Upper lobe of left lung (tissue), 6 donors: ENCODE data around the gene KLF13. TPM values are rescaled to one million over a fixed set of nuclear protein-coding genes. Genes with fewer than 3 reads are reported as not detected.

Experiments used
- ATAC-seq, 2 donors: fragments of 200-7000 bp; cut with Tn5 transposase; one replicate each; pipeline ENCODE4 v1.9.1; 2022; ENCODE audit warnings: mild to moderate bottlenecking in 2 of 2, moderate library complexity in 2 of 2; ENCODE audit not compliant: low FRiP score in 2 of 2
- DNase-seq, 2 donors: peaks; one replicate each; pipeline ENCODE4 v3.0.0-alpha.2; 2019 to 2020
- H3K27ac ChIP-seq, 4 donors: fragments of 200-600 bp; sonication (generic); one replicate each; pipeline ENCODE4 v1.5.1; 2016 to 2019
- H3K27me3 ChIP-seq, 4 donors: fragments of 200-600 bp; sonication (generic); one replicate each; pipeline ENCODE4 v1.5.1; 2017 to 2019
- H3K36me3 ChIP-seq, 4 donors: fragments of 200-600 bp; sonication (generic); one replicate each; pipeline ENCODE4 v1.5.1; 2016 to 2019
- H3K4me1 ChIP-seq, 4 donors: fragments of 200-600 bp; sonication (generic); one replicate each; pipeline ENCODE4 v1.5.1; 2018 to 2019
- H3K4me3 ChIP-seq, 4 donors: fragments of 200-600 bp; sonication (generic); one replicate each; pipeline ENCODE4 v1.5.1; 2017 to 2019; ENCODE audit warnings: mild to moderate bottlenecking in 2 of 4, moderate library complexity in 1 of 4
- H3K9me3 ChIP-seq, 4 donors: fragments of 200-600 bp; sonication (generic); one replicate each; pipeline ENCODE4 v1.5.1; 2018 to 2019
- EP300 ChIP-seq, 4 donors: sonication (generic); formaldehyde crosslinking; IDR thresholded peaks; one replicate each; pipeline ENCODE4 v1.5.1; 2017; ENCODE audit warnings: antibody characterized with exemption in 4 of 4, control low read depth in 2 of 4
- POLR2A ChIP-seq, 4 donors: fragments of 450-650 bp; IDR thresholded peaks; one replicate each; pipeline ENCODE4 v1.5.1; 2016 to 2017; ENCODE audit warnings: antibody characterized with exemption in 4 of 4, mild to moderate bottlenecking in 2 of 4
- POLR2AphosphoS5 ChIP-seq, 2 donors: sonication (generic); formaldehyde crosslinking; IDR thresholded peaks; one replicate each; pipeline ENCODE4 v1.5.1; 2017; ENCODE audit warnings: antibody characterized with exemption in 2 of 2
- WGBS, 2 donors: methylation state at CpG; one replicate each; pipeline ENCODE4 v1.1.5; 2017 to 2018; 5-methylcytosine and 5-hydroxymethylcytosine counted together
- total RNA-seq, 6 donors: library from RNA; depleted of rRNA in 4 of 6; stranded (reverse); fragments of >200 nt in 4 of 6; gene quantifications; one replicate each; pipeline versions ENCODE4 v1.1.0 to v1.2.1, GENCODE V29; 2016 to 2021
- TF ChIP-seq, protein P1 (sequence below), 6 experiments: fragments of 450-650 bp in 4 of 6; fragments of 200-600 bp in 2 of 6; sonication (generic) in 2 of 6; IDR thresholded peaks; one replicate each; pipeline ENCODE4 v1.5.1; 2016 to 2019; ENCODE audit warnings: antibody characterized with exemption in 6 of 6
- donor health status: DM: no; HTN: no; CAD: no; lungs with moderate emphysema.
- donor health status: DM: no; HTN: yes; CAD: no; lungs with severe emphysema.

KLF13 gene
- total RNA-seq, 6 donors from 2014 or later: 103 to 231 (median 147) TPM

DNA sequence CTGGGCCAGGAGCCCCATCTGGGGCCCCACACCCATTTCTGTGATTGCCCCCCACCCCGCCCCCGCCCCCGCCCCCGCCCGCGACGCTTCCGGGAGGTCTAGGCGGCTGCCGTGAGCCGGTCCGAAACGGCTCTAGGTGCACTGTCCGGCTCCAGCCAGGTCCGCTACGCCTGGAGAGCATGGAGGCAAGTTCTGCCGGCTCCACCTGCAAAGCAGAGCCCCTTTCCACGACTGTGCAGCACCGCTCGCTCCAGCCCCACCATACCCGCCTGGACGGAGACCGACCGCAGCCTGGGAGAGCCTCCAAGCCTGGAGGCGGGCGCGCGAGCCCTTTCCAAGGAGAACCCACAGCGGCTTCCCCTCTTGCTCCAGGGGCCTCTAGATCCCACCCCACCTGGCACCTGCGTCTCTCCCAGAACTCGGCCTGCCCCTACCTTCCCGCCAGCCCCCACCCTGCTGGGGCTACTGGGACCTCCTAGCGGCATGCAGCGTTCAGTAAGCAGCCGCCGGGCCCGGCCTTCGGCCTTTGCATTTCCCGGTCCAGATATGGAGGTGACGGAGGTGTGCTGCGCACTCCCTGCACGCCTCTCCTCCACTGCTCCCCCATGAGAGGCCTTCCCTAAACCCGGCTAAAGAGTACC is 66.2 kb downstream of the KLF13 start:
- ATAC-seq (peak; percentile 17 to 47), DNase-seq (peak in 1 of 2 donors; percentile 88)
- H3K27me3 ChIP-seq: no peaks in the 10 kb centered on the region
- peak overlapping the region; percentile 95 to 99 (median 98) for H3K27ac ChIP-seq
- H3K4me3 ChIP-seq: peak overlapping the region; percentile 15 to 70 (median 67)
- no peaks in the 10 kb centered on the region for H3K36me3 ChIP-seq
- H3K4me1 ChIP-seq: peaks cover 28 to 43% (median 30%) of the 10 kb centered on the region in 4 donors
- TF ChIP-seq, protein P1, sequence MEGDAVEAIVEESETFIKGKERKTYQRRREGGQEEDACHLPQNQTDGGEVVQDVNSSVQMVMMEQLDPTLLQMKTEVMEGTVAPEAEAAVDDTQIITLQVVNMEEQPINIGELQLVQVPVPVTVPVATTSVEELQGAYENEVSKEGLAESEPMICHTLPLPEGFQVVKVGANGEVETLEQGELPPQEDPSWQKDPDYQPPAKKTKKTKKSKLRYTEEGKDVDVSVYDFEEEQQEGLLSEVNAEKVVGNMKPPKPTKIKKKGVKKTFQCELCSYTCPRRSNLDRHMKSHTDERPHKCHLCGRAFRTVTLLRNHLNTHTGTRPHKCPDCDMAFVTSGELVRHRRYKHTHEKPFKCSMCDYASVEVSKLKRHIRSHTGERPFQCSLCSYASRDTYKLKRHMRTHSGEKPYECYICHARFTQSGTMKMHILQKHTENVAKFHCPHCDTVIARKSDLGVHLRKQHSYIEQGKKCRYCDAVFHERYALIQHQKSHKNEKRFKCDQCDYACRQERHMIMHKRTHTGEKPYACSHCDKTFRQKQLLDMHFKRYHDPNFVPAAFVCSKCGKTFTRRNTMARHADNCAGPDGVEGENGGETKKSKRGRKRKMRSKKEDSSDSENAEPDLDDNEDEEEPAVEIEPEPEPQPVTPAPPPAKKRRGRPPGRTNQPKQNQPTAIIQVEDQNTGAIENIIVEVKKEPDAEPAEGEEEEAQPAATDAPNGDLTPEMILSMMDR (IDR thresholded peaks at IDR 0.05): peak in 1 of 6 experiments; percentile 8
- no peak for TF ChIP-seq EP300 (IDR thresholded peaks at IDR 0.05)
- no peaks in the 10 kb centered on the region for H3K9me3 ChIP-seq
- WGBS, 2 donors: 6 to 30% methylated on average over 13 to 26 of the region's 43 CpGs

DNA sequence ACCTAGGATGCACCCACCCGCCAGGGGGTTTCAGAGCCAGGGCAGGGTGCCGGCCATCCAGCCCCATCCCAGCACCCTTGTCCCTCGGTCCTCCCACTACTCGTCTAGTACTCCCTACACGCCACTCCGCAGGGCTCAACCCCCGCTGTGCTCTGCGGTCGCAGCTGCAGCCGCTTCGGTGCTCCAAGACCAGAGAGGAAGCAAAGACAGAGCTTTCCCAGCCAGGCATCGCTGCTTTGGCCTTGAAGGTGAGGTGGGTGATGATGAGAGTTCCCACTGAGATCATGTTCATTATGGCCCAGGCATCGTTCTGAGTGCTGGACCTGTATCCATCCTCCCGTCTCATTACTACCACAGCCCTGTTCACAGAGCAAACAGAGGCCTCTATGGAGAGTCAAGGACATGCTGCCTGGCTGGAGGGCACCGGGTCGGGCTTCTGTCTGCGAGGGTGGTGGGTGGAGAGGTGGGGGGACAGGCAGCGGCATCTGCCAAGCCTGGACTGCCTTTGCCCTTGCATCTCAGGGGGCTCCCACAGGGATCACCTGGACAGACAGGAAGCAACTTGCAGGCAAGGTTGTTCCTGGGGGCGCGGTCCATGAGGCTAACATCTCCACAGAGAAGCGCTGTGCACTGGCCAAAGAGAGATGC is 66.9 kb downstream of the KLF13 start:
- H3K9me3 ChIP-seq: no peaks in the 10 kb centered on the region
- DNase-seq (peak in 1 of 2 donors; percentile 82), ATAC-seq (peak in 1 of 2 donors; percentile 8)
- TF ChIP-seq POLR2AphosphoS5 (IDR thresholded peaks at IDR 0.05): no peak
- peak in 1 of 4 donors; percentile 5 for TF ChIP-seq POLR2A (IDR thresholded peaks at IDR 0.05)
- WGBS, 2 donors: 70 to 71% methylated on average over 10 to 21 of the region's 21 CpGs
- H3K36me3 ChIP-seq: no peaks in the 10 kb centered on the region
- peak overlapping the region; percentile 95 to 99 (median 98) for H3K27ac ChIP-seq
- peak overlapping the region in 3 of 4 donors; percentile 65 to 70 (median 69) for H3K4me3 ChIP-seq
- peaks cover 31 to 44% (median 36%) of the 10 kb centered on the region in 4 donors for H3K4me1 ChIP-seq
- no peaks in the 10 kb centered on the region for H3K27me3 ChIP-seq

DNA sequence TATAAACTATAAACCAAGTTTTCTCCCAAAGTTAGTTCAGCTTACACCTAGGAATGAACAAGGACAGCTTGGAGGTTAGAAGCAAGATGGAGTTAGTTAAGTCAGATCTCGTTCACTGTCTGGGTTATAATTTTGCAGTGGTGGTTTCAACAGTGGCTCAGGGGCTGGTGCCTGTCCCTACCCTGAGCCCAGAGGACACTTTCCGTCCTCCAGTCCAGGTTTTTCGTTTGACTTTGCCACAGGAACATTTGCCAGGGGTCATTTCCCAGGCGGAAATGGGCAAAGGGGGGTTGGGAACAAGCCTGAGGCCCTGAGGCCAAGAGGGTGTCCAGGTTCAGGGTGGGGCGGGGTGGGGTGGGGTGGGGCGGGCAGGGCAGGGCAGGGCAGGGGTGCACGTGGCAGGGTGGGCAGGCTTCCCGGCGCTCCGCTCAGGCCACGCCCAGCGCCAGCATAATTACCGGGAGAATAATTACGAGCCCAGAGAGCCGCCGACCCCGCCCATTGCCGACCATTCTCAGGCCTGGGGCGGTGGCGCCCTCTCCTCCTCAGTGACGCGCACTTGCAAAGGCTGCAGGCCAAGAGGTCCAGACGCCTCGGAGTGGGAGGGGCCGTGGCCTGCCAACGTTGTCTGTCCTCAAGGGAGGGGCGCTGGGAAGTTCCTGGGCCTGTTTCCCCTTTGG is 70.4 kb downstream of the KLF13 start:
- peak; percentile 91 to 92 for ATAC-seq
- DNase-seq: peak; percentile 95 to 98
- H3K27ac ChIP-seq: peak overlapping the region; percentile 72 to 91 (median 86)
- H3K27me3 ChIP-seq: no peaks in the 10 kb centered on the region
- no peaks in the 10 kb centered on the region for H3K36me3 ChIP-seq
- peak overlapping the region in 3 of 4 donors; percentile 4 to 18 (median 9) for H3K4me3 ChIP-seq
- peaks cover 35 to 50% (median 37%) of the 10 kb centered on the region in 4 donors for H3K4me1 ChIP-seq
- WGBS, 2 donors: 6 to 11% methylated on average over 11 to 14 of the region's 27 CpGs
- no peaks in the 10 kb centered on the region for H3K9me3 ChIP-seq
- peak; percentile 79 to 87 for TF ChIP-seq POLR2AphosphoS5 (IDR thresholded peaks at IDR 0.05)
- peak in 3 of 4 donors; percentile 12 to 93 (median 77) for TF ChIP-seq EP300 (IDR thresholded peaks at IDR 0.05)
- TF ChIP-seq, protein P1 (IDR thresholded peaks at IDR 0.05): no peak
- peak in 1 of 4 donors; percentile 44 for TF ChIP-seq POLR2A (IDR thresholded peaks at IDR 0.05)

DNA sequence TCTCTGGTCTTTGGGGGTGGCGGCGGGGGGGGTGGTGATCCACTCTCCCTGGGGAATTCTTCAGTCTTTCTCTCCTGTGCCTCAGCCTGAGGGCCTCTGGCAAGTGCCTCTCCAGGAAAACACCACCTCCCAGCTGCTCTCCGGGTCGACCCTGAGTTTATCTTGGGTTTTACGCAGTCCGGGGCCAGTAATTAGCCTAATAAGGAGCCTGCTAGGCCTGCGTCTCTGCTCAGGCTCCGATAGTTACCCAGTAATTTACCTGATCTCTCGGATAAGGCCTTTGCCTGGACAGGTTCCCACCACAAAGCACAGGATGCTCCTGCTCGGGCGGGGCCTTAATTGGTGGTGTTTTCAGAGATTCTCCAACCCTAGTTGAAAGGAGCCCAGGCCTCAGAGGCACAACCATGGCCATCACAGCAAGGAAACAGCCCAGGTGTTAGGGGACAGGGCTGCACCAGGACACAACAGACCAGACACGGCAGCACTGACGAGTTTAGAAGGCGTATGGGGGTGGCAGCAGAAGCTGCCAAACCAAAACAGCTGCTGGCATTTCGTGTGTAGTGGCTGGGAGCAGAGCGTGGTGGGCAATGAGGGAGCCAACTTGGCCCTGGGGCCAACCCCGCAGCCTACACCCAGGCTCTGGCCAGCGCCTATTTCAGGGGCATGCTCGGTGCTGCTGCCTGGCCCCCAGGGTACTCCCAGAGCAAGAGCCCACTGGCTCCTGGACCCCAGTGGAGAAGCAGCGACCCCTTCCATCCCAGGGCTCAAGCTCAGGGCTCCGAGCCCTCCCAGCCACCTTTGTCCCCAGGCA is 71.4 kb downstream of the KLF13 start:
- no peaks in the 10 kb centered on the region for H3K27me3 ChIP-seq
- TF ChIP-seq, protein P1 (IDR thresholded peaks at IDR 0.05): no peak
- H3K4me1 ChIP-seq: peaks cover 26 to 52% (median 33%) of the 10 kb centered on the region in 4 donors
- no peak overlapping the region for H3K4me3 ChIP-seq
- DNase-seq (no peak), ATAC-seq (no peak)
- H3K9me3 ChIP-seq: no peaks in the 10 kb centered on the region
- no peaks in the 10 kb centered on the region for H3K36me3 ChIP-seq
- WGBS, 2 donors: 67 to 90% methylated on average over 10 to 19 of the region's 21 CpGs
- peak overlapping the region; percentile 72 to 91 (median 86) for H3K27ac ChIP-seq
